ENCODE data around the gene MARCHF6. TPM values are rescaled to one million over a fixed set of nuclear protein-coding genes. Genes with fewer than 3 reads are reported as not detected.
A peak's percentile ranks its signal among the peaks of the same experiment; 100 is the strongest.

MARCHF6 gene
- total and polyA plus RNA-seq, 9 of the 15 experiments (the other 6 are each of a cell fraction or from before 2014, with no cell fraction given), result 74.1 to 456 (median 116) TPM

DNA sequence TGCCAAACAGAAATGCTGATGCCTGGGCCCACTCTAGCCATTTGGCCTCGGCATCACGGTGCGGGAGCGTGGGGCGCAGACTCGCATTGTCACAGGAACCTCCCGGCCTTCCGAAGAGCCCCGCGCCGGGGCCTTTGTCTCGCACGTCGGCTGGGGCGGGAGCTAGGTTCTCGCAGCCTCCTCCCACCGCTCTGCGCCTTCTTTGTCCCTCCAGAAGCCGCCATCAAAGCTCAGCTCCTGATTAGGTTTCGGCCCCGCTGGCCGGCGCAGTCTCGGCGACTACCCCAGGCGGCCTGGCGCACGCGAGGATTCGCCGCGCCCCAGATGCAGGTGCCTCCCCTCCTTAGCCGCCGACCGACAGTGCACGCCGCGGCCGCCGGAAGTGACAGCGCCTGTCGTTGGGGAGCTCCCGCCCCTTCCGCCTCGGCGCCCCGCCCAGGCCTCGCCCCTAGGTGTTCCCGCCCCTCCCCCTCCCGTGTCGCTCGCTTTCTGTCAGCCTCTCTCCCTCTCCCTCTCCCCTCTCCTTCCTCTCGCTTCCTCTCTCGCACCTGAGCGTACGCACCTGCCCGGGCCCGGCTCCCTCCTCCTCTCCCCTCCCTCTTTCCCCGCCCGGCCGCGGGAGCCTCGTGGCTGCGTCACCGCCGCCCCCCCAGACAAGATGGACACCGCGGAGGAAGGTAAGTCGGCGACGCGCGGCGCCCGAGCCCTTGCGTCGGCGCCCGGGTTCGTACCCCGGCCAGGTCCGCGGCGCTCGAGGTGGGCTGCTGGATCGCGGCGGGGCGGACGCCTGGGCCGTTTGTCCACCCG lies at the start of gene MARCHF6 (continued):
- TF ChIP-seq SETDB1 (IDR thresholded peaks at IDR 0.05; ENCODE audit: low read length) (no peak), ZNF143 (CRISPR knock-in tag; IDR thresholded peaks at IDR 0.05) (0 out of 2 replicates have a peak, but pooled peaks have one; percentile 44), FUS (optimal IDR thresholded peaks at IDR 0.05; ENCODE audit: low read depth, low read length) (peak; percentile 52), SAP30 (IDR thresholded peaks at IDR 0.05; ENCODE audit: borderline replicate concordance, insufficient read depth, low read depth, low read length, poor library complexity, severe bottlenecking) (peak; percentile 78), ZFX (CRISPR knock-in tag; IDR thresholded peaks at IDR 0.05) (peak; percentile 97), ZNF324 (CRISPR knock-in tag; IDR thresholded peaks at IDR 0.05) (no peak), BRD4 (IDR thresholded peaks at IDR 0.05) (peak; percentile 93; the same call in 1 of the 2 replicates), EGR1 (conservative IDR thresholded peaks at IDR 0.05) (peak; percentile 45), MEF2D (tag; conservative IDR thresholded peaks at IDR 0.05; ENCODE audit: low read depth) (0 out of 2 replicates have a peak, but pooled peaks have one; percentile 37), ZNF699 (CRISPR knock-in tag; IDR thresholded peaks at IDR 0.05; ENCODE audit: insufficient replicate concordance) (no peak), NBN (IDR thresholded peaks at IDR 0.05; ENCODE audit: low read depth) (no peak; the same call in 1 of the 2 replicates), MTA2 (IDR thresholded peaks at IDR 0.05; ENCODE audit: low read depth) (0 out of 2 replicates have a peak, but pooled peaks have one; percentile 29), CEBPG (CRISPR knock-in tag; IDR thresholded peaks at IDR 0.05) (no peak), CEBPG (tag; conservative IDR thresholded peaks at IDR 0.05 in 1 of 2, IDR thresholded peaks at IDR 0.05 in 1 of 2) (no peak), MIER1 (IDR thresholded peaks at IDR 0.05; ENCODE audit: low read depth) (peak; percentile 66; the same call in 1 of the 2 replicates), C11orf30 (IDR thresholded peaks at IDR 0.05; ENCODE audit: low read depth) (peak; percentile 36; the same call in 1 of the 2 replicates), ZBTB12 (CRISPR knock-in tag; IDR thresholded peaks at IDR 0.05) (no peak), TAL1 (IDR thresholded peaks at IDR 0.05) (0 out of 2 replicates have a peak, but pooled peaks have one; percentile 8), IFI16 (CRISPR knock-in tag; IDR thresholded peaks at IDR 0.05) (no peak)
- TF ChIP-seq, protein P1, sequence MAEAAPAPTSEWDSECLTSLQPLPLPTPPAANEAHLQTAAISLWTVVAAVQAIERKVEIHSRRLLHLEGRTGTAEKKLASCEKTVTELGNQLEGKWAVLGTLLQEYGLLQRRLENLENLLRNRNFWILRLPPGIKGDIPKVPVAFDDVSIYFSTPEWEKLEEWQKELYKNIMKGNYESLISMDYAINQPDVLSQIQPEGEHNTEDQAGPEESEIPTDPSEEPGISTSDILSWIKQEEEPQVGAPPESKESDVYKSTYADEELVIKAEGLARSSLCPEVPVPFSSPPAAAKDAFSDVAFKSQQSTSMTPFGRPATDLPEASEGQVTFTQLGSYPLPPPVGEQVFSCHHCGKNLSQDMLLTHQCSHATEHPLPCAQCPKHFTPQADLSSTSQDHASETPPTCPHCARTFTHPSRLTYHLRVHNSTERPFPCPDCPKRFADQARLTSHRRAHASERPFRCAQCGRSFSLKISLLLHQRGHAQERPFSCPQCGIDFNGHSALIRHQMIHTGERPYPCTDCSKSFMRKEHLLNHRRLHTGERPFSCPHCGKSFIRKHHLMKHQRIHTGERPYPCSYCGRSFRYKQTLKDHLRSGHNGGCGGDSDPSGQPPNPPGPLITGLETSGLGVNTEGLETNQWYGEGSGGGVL (CRISPR knock-in tag; IDR thresholded peaks at IDR 0.05), result no peak
- TF ChIP-seq, protein P2, sequence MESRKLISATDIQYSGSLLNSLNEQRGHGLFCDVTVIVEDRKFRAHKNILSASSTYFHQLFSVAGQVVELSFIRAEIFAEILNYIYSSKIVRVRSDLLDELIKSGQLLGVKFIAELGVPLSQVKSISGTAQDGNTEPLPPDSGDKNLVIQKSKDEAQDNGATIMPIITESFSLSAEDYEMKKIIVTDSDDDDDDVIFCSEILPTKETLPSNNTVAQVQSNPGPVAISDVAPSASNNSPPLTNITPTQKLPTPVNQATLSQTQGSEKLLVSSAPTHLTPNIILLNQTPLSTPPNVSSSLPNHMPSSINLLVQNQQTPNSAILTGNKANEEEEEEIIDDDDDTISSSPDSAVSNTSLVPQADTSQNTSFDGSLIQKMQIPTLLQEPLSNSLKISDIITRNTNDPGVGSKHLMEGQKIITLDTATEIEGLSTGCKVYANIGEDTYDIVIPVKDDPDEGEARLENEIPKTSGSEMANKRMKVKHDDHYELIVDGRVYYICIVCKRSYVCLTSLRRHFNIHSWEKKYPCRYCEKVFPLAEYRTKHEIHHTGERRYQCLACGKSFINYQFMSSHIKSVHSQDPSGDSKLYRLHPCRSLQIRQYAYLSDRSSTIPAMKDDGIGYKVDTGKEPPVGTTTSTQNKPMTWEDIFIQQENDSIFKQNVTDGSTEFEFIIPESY (CRISPR knock-in tag; IDR thresholded peaks at IDR 0.05), result peak; percentile 60
- TF ChIP-seq, protein P3, sequence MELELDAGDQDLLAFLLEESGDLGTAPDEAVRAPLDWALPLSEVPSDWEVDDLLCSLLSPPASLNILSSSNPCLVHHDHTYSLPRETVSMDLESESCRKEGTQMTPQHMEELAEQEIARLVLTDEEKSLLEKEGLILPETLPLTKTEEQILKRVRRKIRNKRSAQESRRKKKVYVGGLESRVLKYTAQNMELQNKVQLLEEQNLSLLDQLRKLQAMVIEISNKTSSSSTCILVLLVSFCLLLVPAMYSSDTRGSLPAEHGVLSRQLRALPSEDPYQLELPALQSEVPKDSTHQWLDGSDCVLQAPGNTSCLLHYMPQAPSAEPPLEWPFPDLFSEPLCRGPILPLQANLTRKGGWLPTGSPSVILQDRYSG (tag; conservative IDR thresholded peaks at IDR 0.05; ENCODE audit: low read depth), result no peak
